Smooth muscle cell (in vitro differentiated cells): ENCODE results near the gene FABP3. TPM values are rescaled to one million over a fixed set of nuclear protein-coding genes. Genes with fewer than 3 reads are reported as not detected.
A peak's percentile ranks its signal among the peaks of the same experiment; 100 is the strongest.

Experiments used
- DNase-seq: peaks from one replicate; lab custom pipeline; 2025; ENCODE audit not compliant: unreplicated experiment; lab: John Stamatoyannopoulos, UW
- H2AFZ ChIP-seq: fragments of 200-600 bp; sonication (generic); 2 replicates; pipeline ENCODE4 v1.6.0; 2016; ENCODE audit warnings: antibody characterized with exemption, low read depth, mild to moderate bottlenecking
- H3F3A ChIP-seq: fragments of 200-600 bp; sonication (generic); 2 replicates; pipeline ENCODE4 v1.6.0; 2017; ENCODE audit warnings: antibody characterized with exemption, low read depth
- H3K27ac ChIP-seq: fragments of 200-600 bp; sonication (generic); 2 replicates; pipeline ENCODE4 v1.5.1; 2016; ENCODE audit warnings: low read depth, mild to moderate bottlenecking
- H3K27me3 ChIP-seq: fragments of 200-600 bp; sonication (generic); 2 replicates; pipeline ENCODE4 v1.6.1; 2016; ENCODE audit warnings: low read depth, mild to moderate bottlenecking
- H3K36me3 ChIP-seq: fragments of 200-600 bp; sonication (generic); 2 replicates; pipeline ENCODE4 v1.5.1; 2016; ENCODE audit warnings: low read depth
- H3K4me1 ChIP-seq: fragments of 200-600 bp; sonication (generic); 2 replicates; pipeline ENCODE4 v1.5.1; 2016; ENCODE audit warnings: low read depth
- H3K4me2 ChIP-seq: fragments of 200-600 bp; sonication (generic); 2 replicates; pipeline ENCODE4 v1.6.0; 2016; ENCODE audit warnings: mild to moderate bottlenecking
- H3K4me3 ChIP-seq: fragments of 200-600 bp; sonication (generic); 2 replicates; pipeline ENCODE4 v1.5.1; 2016; ENCODE audit warnings: mild to moderate bottlenecking
- H3K79me2 ChIP-seq: fragments of 200-600 bp; sonication (generic); 2 replicates; pipeline ENCODE4 v1.6.0; 2016; ENCODE audit warnings: low read depth, mild to moderate bottlenecking
- H3K9ac ChIP-seq: fragments of 200-600 bp; sonication (generic); 2 replicates; pipeline ENCODE4 v1.6.0; 2016; ENCODE audit warnings: low read depth
- H3K9me3 ChIP-seq: fragments of 200-600 bp; sonication (generic); replicated peaks from 2 replicates; pipeline ENCODE4 v1.5.1; 2016; ENCODE audit warnings: low read depth
- H4K20me1 ChIP-seq: fragments of 200-600 bp; sonication (generic); 2 replicates; pipeline ENCODE4 v1.6.0; 2016; ENCODE audit warnings: low read depth
- CTCF ChIP-seq: fragments of 200-600 bp; sonication (generic); IDR thresholded peaks from 2 replicates; pipeline ENCODE4 v1.5.1; 2017; ENCODE audit warnings: borderline replicate concordance, mild to moderate bottlenecking, antibody characterized with exemption; ENCODE audit not compliant: insufficient read depth, poor library complexity, severe bottlenecking
- WGBS: methylation state at CpG from one replicate; pipeline ENCODE4 v1.1.7; 2016; ENCODE audit warnings: low lambda C conversion rate; 5-methylcytosine and 5-hydroxymethylcytosine counted together
- polyA plus RNA-seq: library from polyadenylated mRNA; unstranded; fragments of >200 nt; fragmentation: Nextera tagmentation; extraction: Ambion mirVana; gene quantifications from 2 replicates; pipeline ENCODE4 v1.2.1, GENCODE V29; 2016
- total RNA-seq: library from RNA; depleted of rRNA; stranded (reverse); fragments of >200 nt; gene quantifications from 2 replicates; pipeline ENCODE4 v1.2.3, GENCODE V29; 2014

Gene FABP3
- total and polyA plus RNA-seq, 2 experiments from 2014 or later, result 2.5 to 6.9 TPM

GRCh38 chr1:31394584-31395193 lies 21.8 kb upstream of the FABP3 start:
- H4K20me1 ChIP-seq, result no peaks in the 10 kb centered on the region

GRCh38 chr1:31393463-31393862 lies 20.6 kb upstream of the FABP3 start:
- Histone ChIP-seq H3K27ac (no peak overlapping the region), H3K4me2 (no peak overlapping the region), H3K9me3 (no peaks in the 10 kb centered on the region), H3K36me3 (no peaks in the 10 kb centered on the region), H3K4me3 (no peak overlapping the region), H3K4me1 (peaks cover 5% of the 10 kb centered on the region), H2AFZ (no peak overlapping the region), H3F3A (no peaks in the 10 kb centered on the region), H4K20me1 (no peaks in the 10 kb centered on the region), H3K79me2 (no peaks in the 10 kb centered on the region), H3K9ac (no peak overlapping the region), H3K27me3 (no peaks in the 10 kb centered on the region)
- no peak for TF ChIP-seq CTCF
- DNase-seq, result no peak

More at GRCh38 chr1:31394584-31395193, 21.8 kb upstream of the FABP3 start:
- no peaks in the 10 kb centered on the region for H3K79me2 ChIP-seq
- no peaks in the 10 kb centered on the region for H3K9me3 ChIP-seq
- no peaks in the 10 kb centered on the region for H3K27me3 ChIP-seq
- H2AFZ ChIP-seq, result peak overlapping the region; percentile 81
- peak; percentile 86 for TF ChIP-seq CTCF
- no peak overlapping the region for H3K9ac ChIP-seq
- H3K4me3 ChIP-seq, result peak overlapping the region; percentile 32
- DNase-seq, result peak; percentile 59
- no peaks in the 10 kb centered on the region for H3K36me3 ChIP-seq
- 5% methylated on average over 36 of the region's 36 CpGs for WGBS
- no peaks in the 10 kb centered on the region for H3F3A ChIP-seq
- H3K4me2 ChIP-seq, result peak overlapping the region; percentile 75
- H3K4me1 ChIP-seq, result peaks cover 5% of the 10 kb centered on the region
- no peak overlapping the region for H3K27ac ChIP-seq

GRCh38 chr1:31390071-31390470 lies 17.2 kb upstream of the FABP3 start:
- Histone ChIP-seq H3K9me3 (no peaks in the 10 kb centered on the region), H3F3A (no peaks in the 10 kb centered on the region), H3K27me3 (no peaks in the 10 kb centered on the region), H3K27ac (peak overlapping the region; percentile 80), H2AFZ (no peak overlapping the region), H4K20me1 (no peaks in the 10 kb centered on the region), H3K4me1 (peaks cover 5% of the 10 kb centered on the region), H3K79me2 (no peaks in the 10 kb centered on the region), H3K4me2 (peak overlapping the region; percentile 36), H3K36me3 (no peaks in the 10 kb centered on the region), H3K9ac (peak overlapping the region; percentile 34), H3K4me3 (no peak overlapping the region)
- TF ChIP-seq CTCF, result no peak
- WGBS, result 76% methylated on average over 7 of the region's 7 CpGs
- no peak for DNase-seq

- Histone ChIP-seq H2AFZ (no peak overlapping the region), H4K20me1 (no peaks in the 10 kb centered on the region), H3K4me2 (no peak overlapping the region), H3K4me3 (no peak overlapping the region), H3K79me2 (no peaks in the 10 kb centered on the region), H3K9ac (no peak overlapping the region), H3K9me3 (no peaks in the 10 kb centered on the region), H3F3A (no peaks in the 10 kb centered on the region), H3K27ac (peak overlapping the region; percentile 80), H3K4me1 (peaks cover 5% of the 10 kb centered on the region), H3K36me3 (no peaks in the 10 kb centered on the region), H3K27me3 (no peaks in the 10 kb centered on the region)
- TF ChIP-seq CTCF, result no peak
- DNase-seq, result no peak
- 92% methylated on average over 7 of the region's 7 CpGs for WGBS
These were observed 16.7 kb upstream of the FABP3 start for GRCh38 chr1:31389616-31390015.
